Activated CD8-positive, alpha-beta T cell treated with anti-CD3 and anti-CD28 coated beads for 36 hours (primary cell): Measurements from ENCODE around the gene ALDH5A1. TPM values are rescaled to one million over a fixed set of nuclear protein-coding genes. Genes with fewer than 3 reads are reported as not detected.

Source experiments
- ATAC-seq: fragments of 200-7000 bp; cut with Tn5 transposase; one replicate; pipeline ENCODE4 v1.10.0; 2021; ENCODE audit warnings: mild to moderate bottlenecking, moderate library complexity
- CTCF ChIA-PET: fragments of 350-600 bp; sonication (Branson Sonifier 250); formaldehyde crosslinking; loops from one replicate; lab custom pipeline; 2021; ENCODE audit warnings: antibody characterized with exemption; lab: Charles Lee
- POLR2A ChIA-PET: fragments of 350-600 bp; sonication (Branson Sonifier 250); formaldehyde crosslinking; loops from one replicate; lab custom pipeline; 2021; ENCODE audit warnings: antibody characterized with exemption; lab: Charles Lee
- DNase-seq: peaks from one replicate; pipeline ENCODE4 v3.0.0-alpha.2; 2020
- H3K27ac Mint-ChIP-seq: one replicate; pipeline ENCODE4 v1.8.0; 2021; ENCODE audit warnings: mild to moderate bottlenecking, mixed read lengths
- H3K27me3 Mint-ChIP-seq: one replicate; pipeline ENCODE4 v1.8.0; 2021; ENCODE audit warnings: mixed read lengths
- H3K36me3 Mint-ChIP-seq: one replicate; pipeline ENCODE4 v1.8.0; 2021; ENCODE audit warnings: low read depth, mixed read lengths
- H3K4me1 Mint-ChIP-seq: one replicate; pipeline ENCODE4 v1.8.0; 2021; ENCODE audit warnings: low read depth, mixed read lengths
- H3K4me3 Mint-ChIP-seq: one replicate; pipeline ENCODE4 v1.8.0; 2021; ENCODE audit warnings: mild to moderate bottlenecking, moderate library complexity, mixed read lengths
- H3K9me3 Mint-ChIP-seq: one replicate; pipeline ENCODE4 v1.8.0; 2021; ENCODE audit warnings: mixed read lengths
- intact Hi-C: fragments of 100-400 bp; cut with micrococcal nuclease; formaldehyde crosslinking; loops from one replicate; pipeline ENCODE4 v1.10.0; 2022
- total RNA-seq, 2 experiments: library from RNA; stranded (reverse); gene quantifications; one replicate each; pipeline ENCODE4 v1.2.3, GENCODE V29; 2021
- TF ChIP-seq, protein P1 (sequence below): fragments of 200-600 bp; IDR thresholded peaks from one replicate; pipeline ENCODE4 v1.8.0; 2022; ENCODE audit warnings: antibody characterized with exemption, mild to moderate bottlenecking

Gene ALDH5A1
- total RNA-seq, 2 experiments from 2014 or later = 20.7 to 20.8 TPM

DNA sequence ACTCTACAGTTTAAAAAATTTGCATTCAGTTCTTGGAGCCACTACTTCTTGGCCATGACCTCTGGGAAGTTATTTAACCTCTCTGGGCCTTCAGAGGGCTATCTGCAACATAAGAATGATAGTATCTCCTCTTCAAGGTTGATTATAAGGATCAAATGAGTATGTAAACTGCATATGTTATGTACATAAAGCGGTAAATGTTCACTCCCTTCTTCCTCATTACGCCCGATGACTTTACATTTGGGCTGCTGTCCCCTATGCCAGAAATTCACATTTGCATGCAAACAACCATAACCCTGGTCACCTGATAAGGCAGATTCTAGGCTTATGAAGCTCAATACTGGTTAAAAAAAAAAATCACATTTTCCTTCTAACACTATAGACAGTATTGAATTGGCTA lies 50.4 kb downstream of the ALDH5A1 start:
- peaks cover 9% of the 10 kb centered on the region for H3K4me1 Mint-ChIP-seq
- ATAC-seq (no peak), DNase-seq (no peak)
- no peaks in the 10 kb centered on the region for H3K36me3 Mint-ChIP-seq
- H3K4me3 Mint-ChIP-seq = no peak overlapping the region
- H3K27ac Mint-ChIP-seq = no peak overlapping the region
- TF ChIP-seq, protein P1, sequence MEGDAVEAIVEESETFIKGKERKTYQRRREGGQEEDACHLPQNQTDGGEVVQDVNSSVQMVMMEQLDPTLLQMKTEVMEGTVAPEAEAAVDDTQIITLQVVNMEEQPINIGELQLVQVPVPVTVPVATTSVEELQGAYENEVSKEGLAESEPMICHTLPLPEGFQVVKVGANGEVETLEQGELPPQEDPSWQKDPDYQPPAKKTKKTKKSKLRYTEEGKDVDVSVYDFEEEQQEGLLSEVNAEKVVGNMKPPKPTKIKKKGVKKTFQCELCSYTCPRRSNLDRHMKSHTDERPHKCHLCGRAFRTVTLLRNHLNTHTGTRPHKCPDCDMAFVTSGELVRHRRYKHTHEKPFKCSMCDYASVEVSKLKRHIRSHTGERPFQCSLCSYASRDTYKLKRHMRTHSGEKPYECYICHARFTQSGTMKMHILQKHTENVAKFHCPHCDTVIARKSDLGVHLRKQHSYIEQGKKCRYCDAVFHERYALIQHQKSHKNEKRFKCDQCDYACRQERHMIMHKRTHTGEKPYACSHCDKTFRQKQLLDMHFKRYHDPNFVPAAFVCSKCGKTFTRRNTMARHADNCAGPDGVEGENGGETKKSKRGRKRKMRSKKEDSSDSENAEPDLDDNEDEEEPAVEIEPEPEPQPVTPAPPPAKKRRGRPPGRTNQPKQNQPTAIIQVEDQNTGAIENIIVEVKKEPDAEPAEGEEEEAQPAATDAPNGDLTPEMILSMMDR = no peak
- intact Hi-C loops = no loop called here
- CTCF ChIA-PET = no interaction called here
- POLR2A ChIA-PET = no interaction called here
- no peaks in the 10 kb centered on the region for H3K9me3 Mint-ChIP-seq
- H3K27me3 Mint-ChIP-seq = peaks cover 9% of the 10 kb centered on the region

DNA sequence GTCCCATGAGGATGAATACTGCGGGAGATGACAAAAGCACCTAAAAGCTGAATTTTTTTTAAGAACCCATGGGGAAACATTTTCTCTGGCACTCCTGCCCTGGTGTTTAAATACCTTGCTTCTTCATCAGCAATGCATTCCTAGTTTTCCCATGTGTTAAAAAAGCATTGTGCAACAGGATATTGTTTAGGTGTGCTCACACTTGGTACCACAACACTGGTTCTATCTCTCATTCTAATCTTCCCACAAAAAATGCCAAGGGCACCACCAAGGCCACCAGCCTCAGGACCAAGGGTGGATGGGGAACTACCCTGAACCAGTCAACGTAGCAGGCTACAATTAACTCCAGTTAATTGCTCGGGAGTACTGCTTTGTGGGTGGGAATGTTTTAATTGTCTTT lies 50.9 kb downstream of the ALDH5A1 start:
- ChIA-PET POLR2A (no interaction called here), CTCF (interaction anchor here (0.7 to 2.5 kb wide), 5 partner anchors 7 to 220 kb away, joined by 3 to 11 read pairs (median 7); no protein-coding TSS in a partner anchor)
- H3K27me3 Mint-ChIP-seq = peaks cover 9% of the 10 kb centered on the region
- no peak for DNase-seq
- no peaks in the 10 kb centered on the region for H3K9me3 Mint-ChIP-seq
- intact Hi-C loops = no loop called here
- peaks cover 9% of the 10 kb centered on the region for H3K4me1 Mint-ChIP-seq
- ATAC-seq = no peak
- no peak overlapping the region for H3K27ac Mint-ChIP-seq
- no peak overlapping the region for H3K4me3 Mint-ChIP-seq
- TF ChIP-seq, protein P1 = no peak
- H3K36me3 Mint-ChIP-seq = no peaks in the 10 kb centered on the region

DNA sequence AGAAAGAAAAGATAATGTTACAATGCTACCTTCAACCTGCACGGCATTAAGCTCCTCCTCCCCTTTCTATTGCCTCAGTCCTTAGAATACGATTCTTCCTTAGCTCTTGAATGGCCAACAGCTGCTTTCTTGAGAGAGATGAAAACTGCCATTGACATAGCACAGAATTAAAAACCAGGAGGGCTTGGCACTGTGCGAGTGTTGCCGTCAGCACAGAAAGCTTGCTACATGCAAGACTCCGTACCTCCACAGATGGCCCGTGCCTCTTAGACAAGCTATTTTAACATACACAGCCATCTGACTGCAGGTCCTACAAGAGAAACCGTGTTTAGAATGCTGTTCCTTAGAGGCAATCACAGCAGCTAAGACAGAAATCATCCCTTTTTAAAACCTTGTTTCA lies 51.7 kb downstream of the ALDH5A1 start:
- ATAC-seq = no peak
- no peak overlapping the region for H3K4me3 Mint-ChIP-seq
- ChIA-PET CTCF (interaction anchor here (0.7 to 2.5 kb wide), 14 partner anchors 8 to 219 kb away, joined by 3 to 19 read pairs (median 4); partner anchors contain the start of genes ACOT13, ALDH5A1 and TDP2), POLR2A (no interaction called here)
- TF ChIP-seq, protein P1 = no peak
- no peak overlapping the region for H3K27ac Mint-ChIP-seq
- no peaks in the 10 kb centered on the region for H3K36me3 Mint-ChIP-seq
- peaks cover 9% of the 10 kb centered on the region for H3K4me1 Mint-ChIP-seq
- no peak for DNase-seq
- peaks cover 9% of the 10 kb centered on the region for H3K27me3 Mint-ChIP-seq
- H3K9me3 Mint-ChIP-seq = no peaks in the 10 kb centered on the region
- intact Hi-C loops = no loop called here

DNA sequence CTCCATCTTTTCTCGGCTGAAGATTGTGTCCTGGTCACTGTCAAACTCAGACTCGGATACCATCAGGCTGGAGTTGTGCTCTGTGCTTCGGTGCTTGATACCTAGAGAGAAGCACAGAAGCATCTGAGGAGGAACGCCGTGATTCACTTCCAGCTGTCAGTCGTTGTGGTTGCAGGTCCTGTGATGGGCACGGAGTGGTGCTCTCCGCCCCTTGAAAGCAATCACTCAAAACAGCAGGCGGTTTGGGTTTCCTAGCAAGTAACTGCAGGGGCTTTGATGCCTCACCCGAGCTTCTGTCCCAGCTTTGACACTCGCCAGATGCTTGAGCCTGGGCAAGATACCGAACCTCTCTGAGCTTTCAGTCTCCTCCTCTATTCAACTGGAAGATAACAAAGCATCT lies 52.5 kb downstream of the ALDH5A1 start:
- peak; percentile 81 for DNase-seq
- Mint-ChIP-seq H3K27me3 (peaks cover 9% of the 10 kb centered on the region), H3K27ac (no peak overlapping the region), H3K36me3 (no peaks in the 10 kb centered on the region), H3K4me1 (peaks cover 9% of the 10 kb centered on the region), H3K4me3 (no peak overlapping the region), H3K9me3 (no peaks in the 10 kb centered on the region)
- ATAC-seq = peak; percentile 96
- TF ChIP-seq, protein P1 = no peak
- intact Hi-C loops = no loop called here
- CTCF ChIA-PET = interaction anchor here (0.7 to 2.5 kb wide), 20 partner anchors 9 to 218 kb away, joined by 3 to 19 read pairs (median 4); partner anchors contain the start of genes ACOT13, ALDH5A1 and TDP2
- POLR2A ChIA-PET = interaction anchor here (0.6 kb wide), 1 partner anchor 1856 kb away, joined by 3 read pairs; no protein-coding TSS in a partner anchor

DNA sequence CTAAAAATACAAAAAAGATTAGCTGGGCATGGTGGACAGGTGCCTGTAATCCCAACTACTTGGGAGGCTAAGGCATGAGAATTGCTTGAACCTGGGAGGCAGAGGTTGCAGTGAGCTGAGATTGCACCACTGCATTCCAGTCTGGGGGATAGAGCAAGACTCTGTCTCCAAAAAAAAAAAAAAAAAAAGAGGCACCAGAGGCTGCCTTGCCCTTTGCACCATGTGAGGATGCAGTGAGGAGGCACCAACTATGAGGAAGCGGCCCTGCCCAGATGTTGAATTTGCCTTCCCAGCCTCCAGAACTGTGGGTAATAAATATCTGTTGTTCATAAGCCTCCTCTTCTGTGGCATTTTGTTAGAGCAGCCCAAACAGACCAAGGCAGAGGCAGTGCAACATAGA lies 54.4 kb downstream of the ALDH5A1 start:
- TF ChIP-seq, protein P1 = no peak
- no peaks in the 10 kb centered on the region for H3K36me3 Mint-ChIP-seq
- no peak overlapping the region for H3K4me3 Mint-ChIP-seq
- DNase-seq (no peak), ATAC-seq (no peak)
- POLR2A ChIA-PET = no interaction called here
- peaks cover 9% of the 10 kb centered on the region for H3K27me3 Mint-ChIP-seq
- CTCF ChIA-PET = interaction anchor here (1.7 kb wide), 1 partner anchor 28 kb away, joined by 5 read pairs; no protein-coding TSS in a partner anchor
- peaks cover 9% of the 10 kb centered on the region for H3K4me1 Mint-ChIP-seq
- intact Hi-C loops = no loop called here
- no peak overlapping the region for H3K27ac Mint-ChIP-seq
- H3K9me3 Mint-ChIP-seq = no peaks in the 10 kb centered on the region
